HG03097 (cell line): ENCODE data around the gene BPGM.

Experiments used
- ATAC-seq: cut with Tn5 transposase; IDR thresholded peaks from one replicate; pipeline ENCODE4 v1.9.1; 2021; ENCODE audit not compliant: unreplicated experiment, low FRiP score

Gene BPGM

GRCh38 chr7:134694767-134695166, 48.1 kb downstream of the BPGM start:
- ATAC-seq = no peak

- no peak for ATAC-seq
These were observed 48.7 kb downstream of the BPGM start for GRCh38 chr7:134695321-134695860.

GRCh38 chr7:134696261-134696660, 49.6 kb downstream of the BPGM start:
- no peak for ATAC-seq

DNA sequence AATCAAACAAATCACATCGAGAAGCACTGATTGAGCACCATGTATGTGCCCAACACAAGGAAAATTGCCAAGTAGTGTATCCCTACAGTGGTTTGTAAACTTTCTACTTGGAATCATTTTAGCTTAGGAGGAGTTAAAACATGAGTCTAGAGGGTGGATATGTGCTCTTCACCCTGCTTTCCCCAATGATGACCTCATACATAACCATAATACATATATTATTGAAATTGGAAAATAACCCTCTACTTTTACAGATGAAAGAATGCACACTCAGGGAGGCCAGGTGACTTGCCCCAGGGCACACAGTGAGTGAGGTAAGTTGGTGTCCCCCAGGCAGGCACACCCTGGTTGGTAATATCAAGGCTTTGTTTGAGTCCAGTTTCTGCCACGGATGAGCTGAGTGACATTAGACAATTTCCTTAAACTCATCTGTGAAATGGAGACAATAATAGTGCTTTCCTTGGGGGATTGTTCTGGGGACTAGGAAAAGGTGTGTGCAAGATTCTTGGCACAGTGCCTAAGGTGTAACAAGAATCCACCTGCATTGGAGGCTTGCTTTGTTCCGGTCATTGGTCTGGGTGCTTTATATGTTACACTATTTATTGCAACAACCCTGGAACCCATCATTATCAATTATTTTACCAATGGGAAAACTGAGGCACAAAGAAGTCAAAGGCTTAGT, 50.7 kb downstream of the BPGM start:
- no peak for ATAC-seq

GRCh38 chr7:134698481-134698880, 51.8 kb downstream of the BPGM start:
- no peak for ATAC-seq

DNA sequence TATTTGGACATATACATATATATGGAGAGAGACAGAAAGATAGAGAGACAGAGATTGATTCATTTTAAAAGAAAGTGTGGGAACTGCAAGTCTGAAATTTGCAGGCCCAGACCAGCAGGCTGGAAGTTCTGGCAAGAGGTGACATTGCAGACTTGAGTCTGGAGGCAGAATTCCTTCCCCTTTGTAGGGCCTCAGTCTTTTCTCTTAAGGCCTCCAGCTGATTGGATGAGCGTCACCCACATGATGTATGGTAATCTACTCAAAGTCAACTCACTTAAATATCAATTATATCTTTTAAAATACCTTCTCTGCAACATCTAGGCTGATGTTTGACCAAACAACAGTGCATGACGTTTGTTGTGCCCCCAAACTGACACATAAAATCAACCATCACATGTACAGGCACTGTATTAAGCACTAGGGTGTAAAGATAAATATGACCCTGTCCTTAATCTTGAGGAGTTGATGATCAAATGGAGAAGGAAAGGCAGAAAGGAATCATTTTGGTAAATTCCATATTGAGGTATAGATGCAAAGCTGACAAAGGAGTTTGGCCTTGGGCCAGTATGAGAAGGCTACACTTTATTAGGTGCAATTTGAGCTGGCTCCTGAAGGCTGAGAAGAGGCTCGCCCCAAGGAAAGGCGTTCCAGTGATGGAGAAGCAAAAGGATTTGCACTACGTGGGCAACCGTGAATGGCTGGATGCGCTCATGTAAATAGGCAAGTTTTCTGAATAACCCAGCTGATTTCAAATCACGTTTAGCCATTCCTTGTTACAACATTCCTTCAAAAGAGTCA, 52.6 kb downstream of the BPGM start:
- no peak for ATAC-seq

DNA sequence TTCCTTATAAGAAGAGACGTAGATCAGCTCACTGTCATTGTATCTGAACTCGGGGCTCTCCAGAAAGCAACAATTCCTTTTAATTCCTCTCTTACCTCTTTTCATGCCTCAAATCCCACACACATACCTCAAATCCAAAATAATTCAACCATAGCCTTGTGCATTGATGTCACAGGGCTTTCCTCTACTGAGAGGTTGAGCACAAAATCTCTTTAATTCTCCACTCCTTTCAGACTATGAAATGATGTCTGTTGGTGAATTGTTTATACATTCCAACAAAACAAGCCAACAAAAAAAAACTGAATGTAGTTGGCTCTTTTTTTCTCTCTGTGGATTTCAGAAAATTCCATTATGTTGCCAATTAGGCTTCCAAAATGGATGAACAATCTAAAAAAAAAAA, 53.2 kb downstream of the BPGM start:
- ATAC-seq = no peak

DNA sequence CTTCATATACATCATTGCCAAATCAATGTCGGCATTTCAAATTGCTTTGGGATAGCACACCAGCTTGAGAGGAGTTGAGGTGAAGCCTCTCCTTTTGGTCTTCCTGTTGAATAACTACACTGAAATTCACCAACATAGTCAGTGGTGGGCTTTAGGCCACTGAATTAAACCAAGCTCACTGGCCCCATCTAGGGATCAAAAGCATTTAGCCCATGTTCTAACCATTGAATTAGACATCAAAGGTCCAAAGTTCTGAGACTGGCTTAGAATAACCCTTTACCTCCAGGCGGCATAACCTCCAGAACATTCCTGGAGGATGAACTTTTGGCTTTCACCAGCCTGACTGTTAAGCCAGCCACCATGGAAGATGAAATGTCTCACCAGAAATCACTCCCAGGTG, 54.6 kb downstream of the BPGM start:
- ATAC-seq = no peak

DNA sequence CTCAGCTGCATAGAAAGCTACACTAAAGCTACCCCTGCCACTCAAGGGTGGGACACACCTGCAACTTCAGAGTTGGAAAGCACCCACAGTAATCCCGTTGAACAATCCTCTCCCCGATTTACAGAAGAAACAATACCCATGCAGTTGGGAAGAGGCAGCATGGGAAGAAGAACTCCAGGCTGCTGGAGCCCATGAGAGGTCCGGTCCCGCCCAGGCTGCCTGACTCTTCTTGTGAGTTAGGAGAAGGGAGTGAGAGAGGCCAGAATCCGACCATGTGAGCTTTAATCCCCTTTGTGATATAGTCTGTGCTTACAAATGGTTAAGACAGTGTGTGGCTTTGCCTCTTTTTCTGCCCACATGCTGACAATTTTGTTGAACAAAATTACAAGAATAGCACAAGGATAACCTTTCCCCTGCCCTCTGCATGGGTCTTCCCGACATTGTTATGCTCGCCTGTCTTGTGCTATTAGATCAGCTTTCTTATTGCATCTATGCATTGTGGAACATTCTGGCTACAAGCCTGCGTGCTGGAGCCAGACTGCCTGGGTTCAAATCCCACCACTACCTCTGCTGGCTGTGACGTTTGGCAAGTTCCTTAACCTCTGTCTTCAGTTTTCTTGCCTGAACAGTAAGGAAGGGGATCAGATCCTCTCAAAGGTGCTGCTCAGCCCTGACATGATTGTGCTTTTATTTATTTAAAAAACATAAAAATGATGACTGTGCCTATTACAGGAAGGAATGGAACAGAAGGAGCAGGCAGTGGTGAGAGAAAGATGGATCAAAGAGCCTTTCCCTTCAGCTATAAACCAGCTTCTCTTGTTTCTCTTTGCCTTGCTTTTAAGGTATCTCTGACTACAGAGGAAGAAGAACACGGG, 56.0 kb downstream of the BPGM start:
- ATAC-seq = no peak

DNA sequence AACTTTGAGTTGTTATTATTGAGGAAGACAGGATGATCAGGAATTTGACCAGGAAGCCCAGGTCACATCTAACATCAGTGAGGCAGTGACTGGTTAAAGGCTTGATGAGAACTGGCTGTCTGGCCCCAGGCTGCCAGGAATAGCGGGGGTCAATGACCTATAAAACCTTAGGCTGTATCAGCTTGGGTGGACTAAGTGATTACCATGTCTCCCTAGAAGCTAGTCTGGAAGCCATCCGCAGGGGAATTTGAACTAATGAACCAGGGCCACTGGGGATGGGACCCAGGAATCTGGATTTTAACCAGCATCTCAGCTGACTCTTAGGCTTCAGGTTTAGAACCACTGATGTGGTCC, 56.6 kb downstream of the BPGM start:
- no peak for ATAC-seq

GRCh38 chr7:134703782-134704181, 57.1 kb downstream of the BPGM start:
- no peak for ATAC-seq

- ATAC-seq = no peak
These were observed 58.2 kb downstream of the BPGM start for GRCh38 chr7:134704827-134705226.

DNA sequence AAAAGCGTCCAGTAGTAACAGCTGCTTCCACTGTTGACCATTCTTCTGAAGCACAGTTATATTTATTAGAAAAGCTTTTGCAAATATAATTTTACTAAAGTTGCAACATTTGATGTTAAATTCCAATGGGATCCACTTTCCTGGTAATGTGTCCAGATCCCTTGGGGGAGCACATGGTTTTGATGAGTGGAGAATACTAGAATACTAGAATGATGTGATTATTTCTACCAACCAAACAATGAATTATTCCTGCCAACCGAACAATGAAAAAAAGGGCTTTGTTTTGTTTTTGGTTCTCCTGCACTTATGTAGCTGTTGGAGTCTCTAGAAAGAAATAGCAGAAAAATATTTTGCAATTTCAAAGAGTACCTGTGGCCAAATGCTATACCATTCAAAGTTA, 59.1 kb downstream of the BPGM start:
- no peak for ATAC-seq

DNA sequence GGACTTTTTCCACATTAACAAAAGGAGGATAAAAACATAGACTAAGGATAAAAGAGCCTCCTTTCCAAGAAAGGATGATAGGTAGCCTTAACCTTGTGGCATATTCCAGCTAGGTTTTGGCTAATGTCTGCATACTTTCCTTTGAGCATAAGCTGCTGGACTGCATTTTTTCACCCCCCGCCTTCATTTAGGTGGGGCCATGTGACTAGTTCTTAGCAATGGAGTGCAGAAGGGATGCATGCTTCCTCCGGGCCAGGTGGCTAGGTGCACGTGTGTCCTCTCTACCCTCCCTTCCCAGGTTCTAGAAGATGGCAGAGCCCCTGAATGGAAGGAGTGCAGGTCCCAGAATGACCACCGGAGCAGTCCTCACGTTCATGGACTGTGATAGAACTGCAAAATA, 59.8 kb downstream of the BPGM start:
- no peak for ATAC-seq

DNA sequence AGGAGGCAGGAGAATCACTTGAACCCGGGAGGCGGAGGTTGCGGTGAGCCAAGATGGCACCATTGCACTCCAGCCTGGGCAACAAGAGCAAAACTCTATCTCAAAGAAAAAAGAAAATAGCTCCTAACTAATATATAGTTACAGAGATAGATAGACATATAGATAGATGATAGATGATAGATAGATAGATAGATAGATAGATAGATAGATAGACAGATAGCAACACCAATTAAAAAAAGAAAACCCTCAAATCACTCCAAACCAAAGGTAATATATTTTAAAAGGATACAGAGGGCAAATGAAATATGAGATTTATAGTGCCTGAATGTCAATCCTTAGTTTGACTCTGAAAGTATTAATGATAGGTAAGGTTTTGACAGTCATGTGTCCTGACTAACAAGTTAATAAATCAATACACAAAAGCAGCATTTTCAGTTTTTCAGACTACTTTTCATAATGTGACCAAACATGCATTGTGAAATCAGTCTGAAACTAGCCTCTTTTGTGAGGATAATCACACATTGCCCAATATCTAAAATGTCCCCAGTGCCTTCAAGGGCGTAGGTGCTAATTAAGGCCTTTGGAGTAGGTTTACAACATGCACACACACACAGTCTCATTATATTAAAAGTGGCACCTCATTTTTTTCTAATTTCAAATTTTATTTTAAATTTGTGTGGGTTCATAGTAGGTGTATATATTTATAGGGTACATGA, 61.2 kb downstream of the BPGM start:
- no peak for ATAC-seq

DNA sequence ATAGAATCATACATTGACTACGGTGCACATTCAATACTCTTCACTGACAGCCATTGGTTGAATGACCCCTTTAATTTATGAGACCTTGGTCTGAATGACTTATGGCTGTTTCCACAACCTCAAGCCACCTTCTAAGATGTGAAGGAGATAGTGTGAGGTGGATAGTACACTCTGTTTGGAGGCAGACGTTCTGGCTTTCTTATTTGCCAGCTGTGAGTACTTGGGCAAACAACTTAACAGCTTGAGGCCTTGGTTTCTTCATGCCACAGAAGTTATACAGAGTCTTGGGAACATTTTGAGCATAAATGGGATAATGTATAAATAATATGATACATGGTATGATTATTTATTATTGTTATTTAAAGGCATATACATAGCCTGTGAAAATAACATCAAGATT, 62.0 kb downstream of the BPGM start:
- ATAC-seq = no peak

GRCh38 chr7:134709197-134709596, 62.5 kb downstream of the BPGM start:
- no peak for ATAC-seq

DNA sequence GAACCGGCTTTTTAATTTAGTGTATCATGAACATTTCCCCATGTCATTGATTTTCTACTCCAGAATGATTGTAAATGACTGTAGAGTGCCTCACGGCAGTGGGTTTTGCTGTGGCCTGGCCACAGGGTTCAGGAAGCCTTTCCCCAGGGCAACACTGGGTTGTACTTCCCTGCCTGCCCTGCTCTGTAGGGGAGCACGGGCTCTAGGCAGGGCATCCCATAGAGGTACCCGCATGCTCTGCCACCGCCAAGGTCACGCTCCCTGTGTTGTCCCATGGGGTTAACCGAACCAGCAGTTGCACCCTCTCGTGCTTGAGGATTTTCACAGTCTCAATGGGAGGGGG, 63.8 kb downstream of the BPGM start:
- no peak for ATAC-seq

DNA sequence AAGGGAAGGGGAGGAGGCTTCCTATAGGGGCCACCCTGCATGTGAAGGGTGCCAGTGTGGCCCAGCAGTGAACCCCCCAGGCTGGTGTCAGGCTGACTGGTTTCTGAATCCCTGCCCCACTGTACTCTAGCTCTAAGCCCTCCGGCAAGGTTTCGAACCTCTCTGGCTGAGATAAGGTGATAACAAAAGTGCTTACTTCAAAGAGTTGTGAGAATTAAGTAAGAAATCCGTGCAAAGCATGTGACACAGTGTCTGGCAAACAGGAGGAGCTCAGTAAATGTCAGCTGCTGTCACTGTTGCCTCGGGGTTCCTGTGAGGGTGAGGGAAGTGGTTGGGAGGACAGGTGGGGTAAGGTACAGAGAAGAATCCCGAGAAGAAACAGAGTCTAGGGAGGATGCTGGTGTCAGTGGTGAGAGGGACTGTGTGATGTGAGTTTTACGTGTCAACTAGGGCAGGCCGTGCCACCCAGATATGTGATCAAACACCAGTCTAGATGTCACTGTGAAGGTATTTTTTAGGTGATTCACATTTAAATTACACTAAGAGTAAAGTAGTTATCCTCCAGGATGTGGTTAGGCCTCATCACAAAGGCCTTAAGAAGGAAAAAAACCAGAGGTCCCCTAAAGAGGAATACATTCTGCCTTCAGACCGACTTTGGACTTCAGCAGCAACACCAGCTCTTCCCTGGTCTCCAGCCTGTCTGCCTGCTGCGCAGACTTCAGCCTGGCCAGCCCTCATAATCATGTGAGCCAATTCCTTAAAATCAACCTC, 64.4 kb downstream of the BPGM start:
- no peak for ATAC-seq

DNA sequence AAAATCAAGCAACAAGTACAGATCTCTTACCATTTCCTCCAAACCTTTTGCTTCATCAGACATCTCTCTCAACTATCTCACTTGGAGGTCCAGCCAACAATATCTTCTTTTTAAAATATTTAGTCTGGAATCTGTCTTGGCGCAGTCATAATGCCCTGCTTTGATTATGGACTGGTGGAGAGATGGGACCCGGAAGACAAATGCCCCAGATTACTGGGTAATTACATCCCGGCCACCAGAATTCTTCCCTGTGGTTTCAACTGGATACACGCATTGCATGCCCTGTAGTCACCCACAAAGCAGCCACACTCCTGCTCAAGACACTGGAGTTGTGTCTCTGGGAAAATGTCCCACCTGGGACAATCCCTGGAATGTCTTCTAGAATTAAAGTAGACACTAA, 65.5 kb downstream of the BPGM start:
- no peak for ATAC-seq
